ENCODE measurements around the gene TNFAIP8L3.

DNA sequence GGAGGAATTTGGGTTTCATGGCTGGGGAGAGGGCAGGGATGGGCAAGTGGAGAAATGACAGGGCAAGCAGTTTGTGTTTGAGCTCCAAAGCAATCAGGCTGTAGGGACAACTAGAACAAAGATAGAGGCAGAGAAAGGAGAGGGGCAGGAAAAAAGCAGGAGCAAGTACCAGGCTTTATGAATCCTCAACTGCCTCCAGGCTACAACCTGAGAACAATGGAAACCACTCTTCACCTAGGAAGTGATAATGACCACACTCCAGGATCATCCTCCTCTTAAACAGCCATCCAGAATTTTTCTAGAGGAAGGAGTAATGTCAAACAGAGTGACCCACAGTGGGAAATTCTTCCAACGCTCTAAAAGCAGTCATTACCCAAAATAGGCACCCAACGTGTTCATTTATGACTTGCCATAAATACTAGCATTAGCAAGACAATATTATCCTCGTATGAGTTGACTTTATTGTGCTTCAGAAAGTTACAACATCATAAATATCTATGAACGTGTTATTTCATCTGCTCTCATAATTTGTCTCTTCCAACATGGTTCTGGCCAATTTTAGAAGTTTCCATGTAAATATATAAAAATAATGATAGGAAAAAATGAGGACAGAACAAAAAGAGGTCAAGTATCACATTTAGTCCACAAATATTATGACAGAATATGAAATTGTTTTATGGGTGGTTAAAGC, 50.5 kb downstream of the TNFAIP8L3 start:
- no peak for TF ChIP-seq POLR2A (IDR thresholded peaks at IDR 0.05; ENCODE audit: low read depth, low read length)
- TF ChIP-seq POLR2AphosphoS5 (IDR thresholded peaks at IDR 0.05; ENCODE audit: low read depth, low read length): no peak

Measured in GM12892 (cell line).